GM18498 (cell line): ENCODE results near the gene SIX6.
"Not testable (repeated sequence)": the region's sequence is repeated elsewhere in the genome, so short reads cannot be mapped to it uniquely, and the experiment has no call there.

Experiments used
- ATAC-seq: cut with Tn5 transposase; IDR thresholded peaks from one replicate; pipeline ENCODE4 v1.9.1; 2021; ENCODE audit warnings: mild to moderate bottlenecking, moderate library complexity; ENCODE audit not compliant: unreplicated experiment

SIX6 gene

DNA sequence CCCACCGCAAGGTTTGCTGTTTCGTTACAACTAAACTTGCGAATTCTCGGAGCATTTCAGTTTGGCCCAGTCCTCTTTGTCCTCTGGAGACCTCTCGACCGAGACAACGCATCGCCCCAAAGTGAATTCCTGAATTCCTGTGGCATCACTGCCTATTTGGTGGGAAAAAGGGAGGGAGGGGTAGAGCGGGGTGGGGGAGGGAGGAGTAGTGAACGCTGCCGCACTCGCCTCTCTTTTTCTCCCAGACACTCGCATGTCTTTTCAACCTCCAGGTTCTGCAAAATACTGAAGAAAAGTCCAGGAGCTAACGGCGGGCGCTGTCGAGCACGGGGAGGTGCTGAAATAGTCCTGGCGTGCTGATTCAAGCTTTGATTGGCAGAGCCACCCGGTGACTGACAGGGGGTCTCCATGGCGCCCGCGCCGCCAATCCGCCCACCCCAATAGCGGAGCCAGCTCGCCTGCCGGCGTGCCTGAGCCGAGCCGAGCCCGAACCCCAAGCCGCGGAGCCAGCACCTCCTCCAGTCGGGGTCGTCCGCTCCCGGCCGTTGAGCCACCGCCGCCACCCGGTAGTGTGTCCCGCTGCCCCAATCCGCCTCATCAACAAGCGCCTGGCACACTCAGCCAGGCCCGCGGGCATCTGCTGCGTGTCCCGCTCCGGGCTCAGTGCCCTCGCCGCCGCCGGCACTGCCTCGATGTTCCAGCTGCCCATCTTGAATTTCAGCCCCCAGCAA, at the start of gene SIX6:
TSS of gene SIX6 (plus strand) at position 440 of the 731 bp plus-strand sequence. CDS start at position 693, 253 bp downstream.
- ATAC-seq, result no peak

DNA sequence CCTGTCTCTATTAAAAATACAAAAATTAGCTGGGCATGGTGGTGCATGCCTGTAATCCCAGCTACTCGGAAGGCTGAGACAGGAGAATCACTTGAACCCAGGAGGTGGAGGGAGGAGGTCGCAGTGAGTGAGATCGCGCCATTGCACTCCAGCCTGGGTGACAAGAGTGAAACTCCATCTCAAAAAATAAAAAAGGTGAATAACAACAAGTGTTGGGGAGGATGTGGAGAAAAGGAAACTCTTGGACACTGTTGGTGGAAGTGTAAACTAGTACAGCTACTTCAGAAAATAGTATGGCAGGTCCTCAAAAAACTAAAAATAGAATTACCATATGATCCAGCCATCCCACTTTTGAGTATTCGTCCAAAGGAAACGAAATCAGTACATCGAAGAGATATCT, 28.7 kb upstream of the SIX6 start:
- ATAC-seq, result not testable (repeated sequence)

- ATAC-seq, result no peak
Observed at GRCh38 chr14:60482743-60483142, 26.2 kb upstream of the SIX6 start.

DNA sequence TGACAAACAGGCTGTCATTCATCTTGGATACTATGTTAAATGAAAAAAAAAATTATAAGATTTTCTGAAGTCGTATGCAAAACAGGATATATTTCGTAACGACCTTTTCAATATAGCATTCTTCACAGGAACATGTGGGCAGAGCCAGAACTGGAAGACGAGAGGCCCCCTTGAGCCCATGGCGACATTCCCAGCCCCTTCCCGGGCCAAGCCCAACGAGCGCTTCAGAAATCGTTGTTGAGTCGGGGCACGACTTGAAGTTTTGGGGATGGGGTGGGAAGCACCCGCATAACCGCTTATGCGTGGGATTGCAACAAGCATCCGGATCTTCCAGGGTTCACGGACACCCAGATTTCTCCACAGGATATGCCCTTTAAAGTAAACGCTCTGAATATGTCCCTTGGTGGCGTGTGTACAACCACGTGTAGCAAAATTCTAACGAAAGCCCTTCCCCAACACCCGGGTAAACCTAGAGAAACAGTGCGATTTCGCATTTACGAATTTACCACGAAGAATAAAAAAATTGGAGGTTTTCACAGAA, 23.8 kb upstream of the SIX6 start:
- ATAC-seq, result no peak

DNA sequence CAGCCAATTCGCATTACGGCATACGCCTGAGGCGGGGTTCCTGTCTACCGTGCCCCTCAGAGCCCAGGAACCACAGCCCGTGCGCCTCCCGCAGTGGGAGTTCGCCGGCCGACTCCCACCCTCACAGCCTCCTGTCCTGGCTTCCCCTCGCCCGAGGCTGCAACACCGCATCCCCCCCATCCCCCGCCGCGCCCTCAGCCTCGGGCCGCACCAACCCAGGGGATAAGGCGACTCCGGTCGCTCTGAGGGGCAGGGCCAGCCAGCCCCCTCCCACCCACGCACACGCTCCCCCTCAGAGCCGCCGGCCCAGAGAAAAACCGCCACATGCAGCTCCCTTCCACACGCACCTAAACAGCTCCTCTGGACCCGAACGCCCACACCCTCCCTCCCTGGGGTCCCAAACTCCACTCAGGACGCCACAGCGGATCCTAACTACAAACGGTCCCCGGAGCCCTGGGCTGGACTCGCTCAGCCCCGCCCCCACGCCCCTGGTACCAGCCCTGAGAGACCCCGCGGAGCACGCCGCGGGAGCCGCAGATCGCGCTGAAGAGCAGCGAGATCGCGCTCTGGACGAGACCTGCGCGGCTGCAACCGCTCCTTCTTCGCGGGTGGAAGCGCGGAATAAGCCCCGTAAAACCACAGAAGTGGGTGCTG, 23.2 kb upstream of the SIX6 start, which contains the start of gene C14orf39:
TSS of gene C14orf39 (minus strand) at position 466 of the 654 bp plus-strand sequence. CDS start 985 bp downstream, outside the sequence.
- ATAC-seq, result no peak

DNA sequence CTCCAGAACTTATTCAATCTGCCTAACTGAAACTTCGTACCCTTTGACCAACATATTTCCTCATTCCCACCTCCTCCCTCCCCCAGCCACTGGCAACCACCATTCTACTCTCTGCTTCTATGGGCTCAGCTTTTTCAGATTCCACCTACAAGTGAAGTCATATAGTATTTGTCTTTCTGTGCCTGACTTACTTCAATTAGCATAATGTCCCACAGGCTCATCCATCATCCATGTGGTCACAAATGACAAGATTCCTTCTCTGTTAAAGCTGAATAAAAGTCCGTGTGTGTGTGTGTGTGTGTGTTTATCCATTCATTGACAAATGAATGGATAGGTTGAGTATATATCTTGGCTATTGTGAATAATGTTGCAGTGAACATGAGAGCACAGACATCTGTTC, 21.7 kb upstream of the SIX6 start:
- ATAC-seq, result no peak

DNA sequence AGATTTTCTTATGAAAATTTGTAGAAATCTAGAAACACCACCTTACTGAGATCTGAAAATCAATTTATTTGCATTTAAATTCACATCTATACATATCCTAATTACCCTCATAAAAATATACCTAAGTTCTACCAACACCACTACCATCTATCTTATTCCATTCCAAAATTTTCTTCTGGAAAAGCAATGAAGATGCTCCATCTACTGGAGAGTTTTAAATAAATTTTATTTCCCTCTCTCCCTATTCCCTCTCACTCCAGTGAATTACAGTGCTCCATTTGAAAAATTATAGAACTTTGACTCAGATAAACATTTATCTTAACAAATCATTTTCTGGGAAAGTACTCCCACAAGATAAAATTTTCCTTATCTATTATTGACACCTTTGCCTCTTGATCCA, 20.8 kb upstream of the SIX6 start:
- no peak for ATAC-seq

- ATAC-seq, result no peak
Observed at GRCh38 chr14:60490270-60490669, 18.7 kb upstream of the SIX6 start.

DNA sequence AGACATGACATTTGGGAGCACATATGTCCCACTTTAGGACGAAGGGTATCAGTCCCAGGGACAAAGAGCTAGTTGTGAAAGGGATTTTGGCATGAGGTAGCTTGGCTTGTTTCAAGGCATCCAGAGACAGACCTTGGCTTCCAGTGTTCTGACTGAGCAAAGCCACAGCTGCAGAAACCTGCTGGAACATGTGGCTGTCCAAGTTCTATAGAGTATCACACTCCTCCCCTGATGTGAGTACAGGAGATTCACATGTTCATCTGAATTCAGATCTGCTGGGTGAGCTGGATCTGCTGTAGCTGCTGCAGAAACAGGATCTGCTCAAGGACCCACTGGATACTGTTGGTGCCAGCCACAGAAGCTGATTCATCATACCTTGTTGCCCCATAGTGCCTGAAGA, 13.0 kb upstream of the SIX6 start:
- ATAC-seq, result no peak

DNA sequence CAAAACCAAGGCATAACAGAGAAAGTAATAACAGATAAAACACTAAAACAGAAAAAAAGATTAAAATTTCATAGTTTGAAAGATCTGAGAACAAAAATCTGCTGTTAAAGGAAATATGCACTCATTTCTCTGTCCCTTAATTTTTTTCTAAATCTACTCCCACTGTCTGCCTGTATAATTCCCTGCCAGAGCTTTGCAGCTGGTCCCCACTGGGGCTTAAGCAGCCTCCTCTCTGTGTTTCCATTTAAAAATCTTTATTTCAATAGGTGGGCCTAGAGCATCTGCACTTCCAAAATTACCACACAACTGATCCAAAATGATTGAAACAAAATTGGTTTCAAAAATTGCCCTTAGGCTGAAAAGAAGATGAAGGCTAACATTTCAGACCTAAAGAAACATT, 6.4 kb upstream of the SIX6 start:
- ATAC-seq, result no peak

GRCh38 chr14:60505448-60505847, 3.5 kb upstream of the SIX6 start:
- ATAC-seq, result no peak

DNA sequence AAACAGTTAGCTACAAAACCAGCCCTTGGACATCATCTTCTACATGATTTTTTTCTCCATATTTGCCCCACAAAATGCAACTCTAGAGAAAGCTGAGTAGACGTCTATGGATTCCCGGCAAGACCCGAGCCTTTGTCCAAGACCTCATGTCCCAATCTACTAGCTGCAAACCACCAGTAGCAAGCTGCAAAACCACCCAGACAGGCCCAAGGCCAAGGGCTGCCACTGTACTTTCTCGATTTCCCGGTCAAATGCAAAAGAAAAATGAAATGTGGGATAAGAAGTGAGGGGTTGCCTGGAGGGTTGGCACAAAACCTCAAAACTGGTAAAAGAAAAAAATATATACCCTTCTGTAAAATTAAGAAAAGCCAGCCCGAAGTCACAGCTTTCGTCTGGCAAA, 2.9 kb upstream of the SIX6 start:
- ATAC-seq, result no peak

- ATAC-seq, result no peak
Observed at GRCh38 chr14:60506462-60506984, 2.4 kb upstream of the SIX6 start.

DNA sequence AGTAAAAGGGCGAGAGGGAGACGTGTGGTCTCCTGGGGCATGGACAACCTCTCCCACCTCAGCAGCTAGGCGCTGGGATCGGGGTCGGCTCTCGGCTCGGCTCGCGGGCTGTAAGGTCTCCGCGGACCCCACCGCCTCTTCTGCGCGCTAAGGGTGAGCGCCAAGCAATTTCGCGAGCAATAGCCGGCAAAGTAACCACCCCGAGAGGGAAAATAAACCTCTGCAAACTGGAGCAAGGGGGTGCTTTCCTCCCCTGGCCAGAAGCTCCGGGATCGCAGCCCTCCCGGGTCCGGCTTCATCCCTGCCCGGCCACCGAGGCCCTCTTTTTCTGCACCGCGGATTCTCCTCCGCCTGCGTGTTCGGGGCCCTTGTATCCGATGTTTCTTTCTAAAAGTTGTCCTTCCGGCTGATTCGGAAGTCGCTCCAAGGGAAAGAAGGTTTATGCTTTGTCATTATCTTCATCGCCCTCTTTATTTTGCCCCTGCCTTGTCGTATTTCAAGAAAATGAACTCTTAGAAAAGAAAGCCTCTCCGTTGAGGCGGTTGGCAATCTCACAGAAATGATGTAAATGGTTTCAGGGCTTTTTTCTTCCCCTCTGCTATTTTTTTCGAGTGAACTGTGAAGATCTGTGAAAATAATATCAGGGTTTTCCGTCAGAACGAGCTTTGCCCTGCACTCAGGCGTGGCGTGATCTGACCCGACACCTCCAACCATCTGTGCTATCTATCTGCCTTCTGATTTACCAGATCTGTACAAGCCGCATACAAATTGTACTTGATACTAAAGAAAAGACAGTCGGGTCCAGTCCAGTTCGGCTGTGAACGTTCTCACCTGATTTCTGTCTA, 1.7 kb upstream of the SIX6 start:
- no peak for ATAC-seq

GRCh38 chr14:60508363-60508706, 611 bp upstream of the SIX6 start:
- ATAC-seq, result no peak

DNA sequence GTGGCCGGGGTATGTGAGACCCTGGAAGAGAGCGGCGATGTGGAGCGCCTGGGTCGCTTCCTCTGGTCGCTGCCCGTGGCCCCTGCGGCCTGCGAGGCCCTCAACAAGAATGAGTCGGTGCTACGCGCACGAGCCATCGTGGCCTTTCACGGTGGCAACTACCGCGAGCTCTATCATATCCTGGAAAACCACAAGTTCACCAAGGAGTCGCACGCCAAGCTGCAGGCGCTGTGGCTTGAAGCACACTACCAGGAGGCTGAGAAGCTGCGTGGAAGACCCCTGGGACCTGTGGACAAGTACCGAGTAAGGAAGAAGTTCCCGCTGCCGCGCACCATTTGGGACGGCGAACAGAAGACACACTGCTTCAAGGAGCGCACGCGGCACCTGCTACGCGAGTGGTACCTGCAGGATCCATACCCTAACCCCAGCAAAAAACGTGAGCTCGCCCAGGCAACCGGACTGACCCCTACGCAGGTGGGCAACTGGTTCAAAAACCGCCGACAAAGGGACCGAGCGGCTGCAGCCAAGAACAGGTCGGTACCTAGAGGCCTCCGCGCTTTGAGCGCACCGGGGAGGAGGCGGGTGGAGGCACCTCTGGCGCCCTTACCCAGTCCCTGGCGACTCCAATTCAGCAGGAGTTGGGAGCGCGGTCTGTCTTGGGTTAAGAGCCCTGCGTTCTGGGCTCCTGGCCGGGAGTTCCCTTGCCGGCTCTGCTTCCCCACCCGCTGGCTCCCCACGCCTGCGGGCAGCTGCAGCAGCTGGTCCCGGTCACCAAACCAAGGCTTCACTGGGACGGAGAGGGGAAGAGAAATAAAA, 700 bp downstream of the SIX6 start:
- no peak for ATAC-seq

DNA sequence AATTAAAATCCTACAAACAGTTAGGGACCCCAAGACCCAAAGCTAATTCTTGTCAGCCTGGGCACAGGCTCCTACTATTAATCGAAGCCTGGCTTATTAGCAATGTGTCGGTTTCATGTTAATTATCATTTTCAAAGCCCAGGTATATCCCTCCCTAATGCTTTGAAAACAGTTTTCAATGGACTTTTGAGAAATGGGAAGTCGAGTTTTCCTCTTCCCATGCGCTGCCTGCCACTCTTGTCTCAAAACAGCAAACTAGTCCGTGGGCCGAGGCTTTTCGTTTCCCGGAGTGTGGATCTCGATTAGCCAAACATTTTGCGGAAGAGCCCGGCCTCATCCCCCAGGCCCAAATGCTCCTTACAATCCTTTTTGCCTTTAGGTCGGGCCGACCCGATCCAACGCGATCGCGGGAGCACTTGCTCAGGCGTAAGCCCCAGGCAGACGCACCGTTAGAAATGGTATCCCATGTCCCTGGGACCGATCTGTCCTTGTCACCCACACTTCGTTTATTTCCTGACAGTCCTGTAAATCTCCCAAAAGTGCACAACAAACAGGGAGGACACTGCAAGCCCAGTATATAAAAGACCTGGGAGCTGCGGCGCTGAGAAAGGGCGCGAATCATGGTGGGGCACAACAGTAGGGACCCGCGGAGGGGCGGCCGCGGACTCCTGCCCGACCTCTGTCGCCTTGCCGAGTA, 1.5 kb downstream of the SIX6 start:
- no peak for ATAC-seq

- ATAC-seq, result no peak
Observed at GRCh38 chr14:60510951-60511599, 2.1 kb downstream of the SIX6 start.

DNA sequence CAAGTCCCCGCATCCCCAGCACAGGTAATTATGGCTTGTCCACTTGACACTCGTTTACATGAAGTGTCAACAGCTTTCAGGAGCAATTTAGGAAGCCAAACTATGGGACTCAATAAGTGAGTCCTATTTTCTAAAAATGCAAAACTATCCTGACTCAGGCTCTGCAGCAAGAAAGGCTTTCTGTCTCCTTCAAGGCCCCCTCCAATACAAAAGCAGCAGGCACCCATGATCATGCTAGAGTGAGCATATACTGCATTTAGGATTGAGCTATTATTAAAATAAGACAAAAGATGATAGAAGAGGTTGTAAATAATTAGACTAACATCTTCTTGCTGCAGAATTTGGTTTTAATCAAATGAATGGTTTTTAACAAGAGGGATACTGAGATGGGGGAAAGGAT, 3.2 kb downstream of the SIX6 start:
- ATAC-seq, result no peak
